GM15510 (cell line): Measurements from ENCODE around the gene FANCM.

Experiments
- POLR2A ChIP-seq: IDR thresholded peaks from 3 replicates; pipeline ENCODE4 v1.6.1; 2011; ENCODE audit warnings: borderline replicate concordance; ENCODE audit not compliant: insufficient read length; ENCODE audit errors: extremely low read depth

FANCM gene

DNA sequence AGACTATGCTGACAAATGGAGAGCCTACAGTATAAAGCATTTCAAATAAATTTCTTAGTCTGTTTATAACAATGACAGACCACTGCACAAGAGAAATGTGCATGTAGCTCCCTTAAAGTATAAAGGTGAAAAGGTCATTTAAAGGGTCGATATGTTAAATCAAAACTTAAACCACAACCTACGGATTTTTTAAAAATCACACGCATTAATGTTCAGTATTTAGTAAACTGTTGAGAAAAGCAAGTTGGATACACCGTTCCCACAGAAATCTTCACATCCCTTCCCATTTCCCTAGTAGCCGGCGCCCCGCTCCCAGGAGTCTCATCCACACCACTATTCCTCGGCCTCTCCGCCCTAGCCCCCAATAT is 2.1 kb upstream of the FANCM start:
- TF ChIP-seq POLR2A = no peak

DNA sequence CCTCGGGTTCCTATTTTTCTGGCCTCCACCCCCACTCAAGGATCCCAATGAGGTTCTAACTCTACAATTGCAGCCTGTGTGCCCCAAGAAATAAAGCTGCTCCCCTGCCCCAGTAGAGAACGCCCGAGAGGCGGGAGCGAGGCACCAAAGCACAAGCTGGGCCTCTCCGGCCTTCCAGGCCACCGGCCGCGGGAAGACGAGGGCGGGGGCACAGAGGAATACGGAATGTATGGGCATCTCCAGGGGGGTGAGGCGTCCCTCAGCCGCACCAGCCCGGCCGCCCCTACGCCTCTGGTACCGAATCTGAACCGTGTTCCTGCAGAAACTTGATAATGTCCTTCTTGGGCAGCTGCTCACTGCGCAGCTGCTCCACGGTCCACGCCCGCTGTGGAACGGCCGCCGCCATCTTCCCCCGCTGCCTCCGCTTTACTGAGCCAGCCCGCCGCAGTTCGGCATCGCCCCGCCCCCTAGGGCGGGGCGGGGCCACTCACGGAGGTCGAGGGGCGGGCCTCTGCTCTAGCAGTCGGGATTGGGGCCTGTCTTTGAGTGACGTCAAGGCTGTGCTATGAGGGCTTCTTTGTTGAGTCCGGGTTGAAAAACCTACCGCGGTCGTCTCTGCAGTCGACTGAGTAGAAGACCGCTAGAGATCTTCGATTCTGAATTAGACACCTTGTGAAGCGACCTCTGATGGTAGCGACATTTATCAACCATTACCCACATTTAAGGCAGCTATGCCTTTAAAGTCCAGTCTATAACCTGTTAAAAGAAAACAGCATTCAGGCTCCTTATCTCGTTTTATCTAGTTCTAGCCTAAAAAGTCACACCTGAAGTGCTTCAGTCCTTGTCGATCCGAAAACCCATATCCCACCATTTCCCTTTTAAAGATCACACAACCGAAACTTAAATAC is 1.4 kb upstream of the FANCM start, which contains the start of gene FKBP3:
FKBP3 (minus strand) TSS at position 431 of the 908 bp plus-strand sequence; CDS start at position 406, 25 bp downstream.
- TF ChIP-seq POLR2A = peak; percentile 88

DNA sequence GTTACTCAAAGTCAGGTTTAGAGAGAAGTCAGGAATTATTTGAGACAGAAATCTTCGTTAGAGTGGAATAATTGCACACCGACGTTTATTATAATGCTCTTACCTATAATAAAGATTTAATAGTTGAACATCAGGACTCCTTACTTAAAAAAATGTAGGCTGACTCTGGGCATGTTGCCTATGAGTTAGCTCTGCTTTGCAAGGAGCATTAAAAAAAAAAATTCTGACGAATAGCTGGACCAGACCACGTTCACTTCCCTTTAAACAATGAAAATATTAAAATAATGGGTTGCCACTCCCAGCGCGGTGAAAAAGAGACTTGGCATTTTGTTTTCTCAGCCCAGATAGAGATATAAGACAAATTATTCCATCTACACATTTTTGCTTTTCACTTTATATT is 574 bp upstream of the FANCM start:
- TF ChIP-seq POLR2A = no peak

DNA sequence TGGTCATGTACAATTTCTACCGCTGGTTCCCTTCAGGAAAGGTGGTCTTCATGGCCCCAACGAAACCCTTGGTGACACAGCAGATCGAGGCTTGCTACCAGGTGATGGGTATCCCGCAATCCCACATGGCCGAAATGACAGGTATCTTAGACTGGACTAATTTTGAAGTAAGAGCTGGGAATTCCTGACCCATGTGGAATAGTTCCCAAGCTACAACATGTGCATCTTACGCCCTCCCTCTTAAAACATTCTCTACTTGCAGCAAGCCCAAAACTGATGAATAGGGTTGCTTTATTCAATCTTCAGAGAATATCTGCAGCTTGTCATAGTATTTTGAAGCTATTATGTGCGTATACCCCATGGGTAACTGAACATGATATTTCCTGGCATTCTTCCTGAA is 669 bp downstream of the FANCM start:
- TF ChIP-seq POLR2A = no peak

DNA sequence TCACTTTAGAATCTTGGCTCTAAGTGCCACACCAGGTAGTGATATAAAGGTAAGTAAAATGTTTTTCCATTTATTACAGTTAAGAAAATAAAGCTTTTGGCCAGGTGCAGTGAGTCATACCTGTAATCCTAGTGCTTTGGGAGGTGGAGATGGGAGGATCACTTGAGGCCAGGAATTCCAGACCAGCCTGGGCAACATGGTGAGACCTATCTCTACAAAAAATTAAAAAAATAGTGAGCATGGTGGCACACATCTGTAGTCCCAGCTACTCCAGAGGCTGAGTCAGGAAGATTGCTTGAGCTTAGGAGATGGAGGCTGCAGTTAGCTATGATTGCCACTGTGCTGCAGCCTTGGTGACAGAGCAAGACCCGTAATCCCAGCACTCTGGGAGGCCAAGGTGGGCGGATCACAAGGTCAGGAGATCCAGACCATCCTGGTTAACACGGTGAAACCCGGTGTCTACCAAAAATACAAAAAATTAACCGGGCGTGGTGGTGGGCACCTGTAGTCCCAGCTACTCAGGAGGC is 5.0 kb downstream of the FANCM start:
- no peak for TF ChIP-seq POLR2A

DNA sequence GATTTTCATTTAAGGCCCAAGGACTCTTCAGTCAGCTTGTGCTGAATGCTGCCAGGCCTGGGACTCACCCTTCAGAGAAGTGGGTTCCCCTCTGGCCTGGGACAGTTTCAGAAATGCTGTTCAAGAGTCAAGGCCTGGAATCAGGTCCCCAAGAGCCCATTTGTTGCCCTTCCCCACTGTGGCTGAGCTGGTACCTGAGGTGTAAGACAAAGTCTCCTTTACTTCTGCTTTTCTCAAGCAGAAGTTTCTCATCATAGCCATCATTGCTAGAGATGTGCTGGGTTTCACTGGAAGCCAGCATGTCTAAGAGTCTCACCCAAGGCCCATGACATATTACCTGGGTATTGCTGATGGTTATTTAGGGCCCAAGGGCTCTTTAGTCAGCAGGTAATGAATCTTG is 8.9 kb downstream of the FANCM start:
- no peak for TF ChIP-seq POLR2A

DNA sequence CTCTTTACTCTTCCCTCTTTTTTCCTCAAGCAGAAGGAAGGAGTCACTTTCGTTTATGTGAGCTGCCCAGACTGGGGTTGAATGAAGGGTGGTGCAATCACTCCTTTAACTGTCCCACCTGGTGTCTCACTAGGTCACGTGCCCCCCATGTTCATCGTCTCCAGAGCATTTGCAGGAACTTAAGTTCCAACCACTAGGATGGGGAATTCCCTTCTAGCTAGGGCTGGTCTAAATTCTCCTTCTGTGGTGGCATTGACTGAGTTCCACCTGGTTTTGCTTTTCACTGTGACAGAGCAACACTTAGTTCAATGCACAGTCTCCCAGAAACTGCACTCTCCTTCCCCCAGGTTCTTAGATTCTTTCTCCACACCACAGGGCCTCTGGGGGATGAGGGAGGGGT is 9.5 kb downstream of the FANCM start:
- TF ChIP-seq POLR2A = no peak

GRCh38 chr14:45149602-45150001 is 13.9 kb downstream of the FANCM start:
- no peak for TF ChIP-seq POLR2A

DNA sequence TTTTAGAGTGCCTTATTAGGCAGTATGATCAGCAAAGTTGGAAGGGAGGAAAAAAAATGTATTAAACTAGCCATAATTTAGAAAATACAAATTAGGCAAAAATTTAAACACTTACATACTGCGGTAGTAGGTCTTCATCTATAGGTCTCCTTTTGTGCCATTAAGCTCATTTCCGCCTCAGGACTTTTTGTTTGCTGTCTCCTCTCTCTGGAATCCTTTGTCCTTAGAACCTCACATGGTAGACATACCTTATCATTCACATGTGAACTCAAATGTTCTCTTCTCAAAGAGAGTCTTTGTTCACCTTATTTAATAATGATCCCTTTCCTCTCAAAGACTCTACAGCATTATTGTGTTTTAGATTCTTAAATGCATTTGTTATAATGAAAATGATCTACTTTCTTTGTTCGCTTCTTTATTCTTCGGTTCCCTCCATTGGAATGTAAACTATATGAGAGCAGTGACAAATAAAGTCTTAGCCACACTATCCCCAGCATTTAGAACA is 14.7 kb downstream of the FANCM start:
- TF ChIP-seq POLR2A = no peak

- no peak for TF ChIP-seq POLR2A
These were observed 20.3 kb downstream of the FANCM start for GRCh38 chr14:45156067-45156466.

DNA sequence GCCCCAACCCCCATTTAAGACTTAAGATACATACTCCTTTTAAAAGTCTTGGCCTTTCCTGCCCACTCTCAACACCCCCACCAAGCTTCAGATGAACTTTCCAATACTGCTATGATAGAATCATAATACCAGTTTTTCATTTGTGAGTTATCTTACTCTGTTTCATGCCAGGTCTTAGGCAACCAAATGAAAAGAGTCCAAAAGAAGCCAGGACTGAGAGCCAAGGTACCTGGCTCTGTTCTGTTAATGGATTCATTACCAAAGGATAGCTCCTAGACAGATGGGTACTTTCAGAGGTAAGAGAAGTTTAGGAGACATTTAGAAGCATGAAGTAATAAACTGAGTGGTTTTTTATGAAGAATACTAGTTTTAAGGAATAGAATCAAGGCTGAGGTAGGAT is 34.2 kb downstream of the FANCM start:
- no peak for TF ChIP-seq POLR2A

GRCh38 chr14:45177076-45177475 is 41.3 kb downstream of the FANCM start:
- no peak for TF ChIP-seq POLR2A

DNA sequence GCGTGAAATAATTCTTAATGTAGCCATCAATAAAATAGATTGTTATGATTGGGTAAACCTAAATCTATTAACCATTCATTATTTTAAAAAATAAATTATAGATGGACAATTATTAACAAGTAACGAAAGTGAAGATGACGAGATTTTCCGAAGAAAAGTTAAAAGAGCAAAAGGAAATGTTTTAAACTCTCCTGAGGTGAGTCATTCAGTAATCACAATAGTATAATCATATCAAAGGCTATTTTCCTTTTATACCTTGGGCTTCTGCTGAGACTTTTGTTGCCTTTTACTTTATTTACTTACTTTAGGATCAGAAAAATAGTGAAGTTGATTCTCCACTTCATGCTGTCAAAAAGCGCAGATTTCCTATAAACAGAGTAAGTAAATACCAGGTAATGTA is 45.6 kb downstream of the FANCM start:
- TF ChIP-seq POLR2A = no peak

- TF ChIP-seq POLR2A = no peak
These were observed 46.1 kb downstream of the FANCM start for GRCh38 chr14:45181806-45182205.

GRCh38 chr14:45185100-45185814 is 49.5 kb downstream of the FANCM start:
- TF ChIP-seq POLR2A = no peak
